Testis (tissue), 3 donors: Measurements from ENCODE around the gene AR. TPM values are rescaled to one million over a fixed set of nuclear protein-coding genes. Genes with fewer than 3 reads are reported as not detected.

Source experiments
- DNase-seq: peaks from one replicate; pipeline ENCODE4 v3.0.0-alpha.2; 2019
- H3K27ac ChIP-seq, 2 donors: fragments of 200-600 bp; sonication (generic); one replicate each; pipeline ENCODE4 v1.5.1; 2019
- H3K27me3 ChIP-seq: fragments of 200-600 bp; sonication (generic); one replicate; pipeline ENCODE4 v1.5.1; 2019
- H3K36me3 ChIP-seq: fragments of 200-600 bp; sonication (generic); one replicate; pipeline ENCODE4 v1.5.1; 2017; ENCODE audit warnings: low read depth; ENCODE audit errors: missing control alignments
- H3K4me1 ChIP-seq: fragments of 200-600 bp; sonication (generic); one replicate; pipeline ENCODE4 v1.5.1; 2019
- H3K4me3 ChIP-seq, 2 donors: fragments of 200-600 bp; sonication (generic); one replicate each; pipeline ENCODE4 v1.5.1; 2017 to 2019
- H3K9me3 ChIP-seq: fragments of 200-600 bp; sonication (generic); one replicate; pipeline ENCODE4 v1.5.1; 2017
- CTCF ChIP-seq, 3 experiments: fragments of 450-650 bp in 2 of 3; fragments of 200-600 bp in 1 of 3; sonication (generic) in 1 of 3; IDR thresholded peaks; one replicate each; pipeline ENCODE4 v1.5.1; 2016 to 2019; ENCODE audit warnings: antibody characterized with exemption in 3 of 3, mild to moderate bottlenecking in 2 of 3, moderate library complexity in 1 of 3
- POLR2A ChIP-seq: fragments of 450-650 bp; IDR thresholded peaks from one replicate; pipeline ENCODE4 v1.6.1; 2017; ENCODE audit warnings: antibody characterized with exemption, mild to moderate bottlenecking, moderate library complexity
- WGBS, 2 donors: methylation state at CpG; one replicate each; pipeline ENCODE4 v1.1.5; 2018; 5-methylcytosine and 5-hydroxymethylcytosine counted together
- intact Hi-C: fragments of 100-400 bp; cut with DNase I; formaldehyde crosslinking; loops from one replicate; pipeline ENCODE4 v1.15.1; 2023; ENCODE audit warnings: low total_unique reads
- polyA plus RNA-seq: library from polyadenylated mRNA; stranded (reverse); fragments of 350-450 nt; fragmentation: Illumina TruSeq; extraction: RNeasy Lipid Tissue Mini Kit (QIAGEN cat#74804); gene quantifications from one replicate; pipeline ENCODE4 v1.2.3, GENCODE V29; 2014; ENCODE audit warnings: low read depth, low replicate concordance; ENCODE audit not compliant: insufficient read depth
- total RNA-seq, 2 donors: library from RNA; depleted of rRNA; stranded (reverse); fragments of >200 nt; gene quantifications; one replicate each; pipeline ENCODE4 v1.2.3, GENCODE V29; 2016

AR gene
- total and polyA plus RNA-seq, 3 donors from 2014 or later: 12.0 to 52.3 (median 34.3) TPM

DNA sequence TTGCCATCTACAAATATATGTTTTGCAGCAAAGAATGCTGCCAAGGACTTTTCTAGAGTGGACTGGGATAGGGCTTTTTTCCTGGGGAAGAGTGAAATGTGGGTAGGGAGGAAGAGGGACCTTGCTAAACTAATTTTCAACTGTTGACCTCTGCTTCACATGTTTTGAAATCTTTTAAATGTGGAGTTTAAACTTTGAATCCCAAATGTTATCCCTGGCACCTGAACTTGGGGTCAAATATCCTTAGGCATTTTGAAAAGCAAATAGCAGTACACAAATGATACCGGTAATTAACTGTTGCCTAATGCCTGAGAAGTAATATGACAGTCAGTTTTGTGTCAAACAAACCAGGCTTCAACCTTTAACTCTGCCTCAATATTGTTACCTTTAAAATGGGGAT is 7.3 kb upstream of the AR start:
- intact Hi-C loops: no loop called here
- Histone ChIP-seq H3K36me3 (no peaks in the 10 kb centered on the region), H3K27ac (no peak overlapping the region), H3K9me3 (no peaks in the 10 kb centered on the region), H3K27me3 (no peaks in the 10 kb centered on the region), H3K4me3 (no peak overlapping the region), H3K4me1 (no peaks in the 10 kb centered on the region)
- TF ChIP-seq POLR2A (no peak), CTCF (IDR thresholded peaks at IDR 0.05) (no peak)
- no peak for DNase-seq
- 94 to 100% methylated on average over 1 of the region's 1 CpG for WGBS, 2 donors

DNA sequence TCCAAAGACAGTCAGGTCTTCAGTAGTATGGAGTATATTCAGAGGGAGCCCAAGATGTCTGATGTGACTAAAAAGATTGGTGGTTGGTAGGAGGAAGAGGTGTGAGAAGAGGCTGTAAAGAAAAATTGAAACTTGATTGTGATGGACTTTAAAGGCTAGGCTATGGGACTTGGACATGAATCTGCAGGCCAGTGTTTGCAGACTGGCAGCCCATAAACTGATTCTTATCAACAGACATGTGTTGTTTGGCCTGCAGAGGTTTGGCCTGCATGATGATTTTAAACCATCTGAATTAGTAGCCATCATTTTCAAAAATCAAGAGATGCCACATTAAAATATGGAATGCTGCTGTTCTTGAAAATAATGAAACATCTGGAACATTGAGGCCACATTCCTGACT is 5.4 kb upstream of the AR start:
- H3K27ac ChIP-seq: no peak overlapping the region
- no peaks in the 10 kb centered on the region for H3K9me3 ChIP-seq
- no peak overlapping the region for H3K4me3 ChIP-seq
- TF ChIP-seq CTCF (IDR thresholded peaks at IDR 0.05): no peak
- DNase-seq: no peak
- no peaks in the 10 kb centered on the region for H3K27me3 ChIP-seq
- no peaks in the 10 kb centered on the region for H3K36me3 ChIP-seq
- intact Hi-C loops: no loop called here
- H3K4me1 ChIP-seq: no peaks in the 10 kb centered on the region

GRCh38 chrX:67544281-67545035 is 637 bp downstream of the AR start:
- intact Hi-C loops: no loop called here
- 0 to 1% methylated on average over 3 to 27 of the region's 30 CpGs for WGBS, 2 donors
- Histone ChIP-seq H3K9me3 (no peaks in the 10 kb centered on the region), H3K27me3 (no peaks in the 10 kb centered on the region), H3K27ac (peak overlapping the region; percentile 41 to 78), H3K4me1 (no peaks in the 10 kb centered on the region), H3K4me3 (peak overlapping the region; percentile 49 to 60), H3K36me3 (no peaks in the 10 kb centered on the region)
- TF ChIP-seq CTCF (IDR thresholded peaks at IDR 0.05): no peak
- TF ChIP-seq POLR2A: no peak
- DNase-seq: peak; percentile 61

GRCh38 chrX:67545036-67545821 is 1.4 kb downstream of the AR start:
- H3K27me3 ChIP-seq: no peaks in the 10 kb centered on the region
- DNase-seq: peak; percentile 21

More at GRCh38 chrX:67545036-67545821, 1.4 kb downstream of the AR start:
- intact Hi-C loops: no loop called here
- Histone ChIP-seq H3K27ac (peak overlapping the region; percentile 72 to 82), H3K36me3 (no peaks in the 10 kb centered on the region), H3K4me3 (peak overlapping the region; percentile 49 to 60), H3K9me3 (no peaks in the 10 kb centered on the region), H3K4me1 (no peaks in the 10 kb centered on the region)
- WGBS, 2 donors: 1% methylated on average over 22 of the region's 35 CpGs; no CpG with 5 or more reads in 1 of the 2 donors
- TF ChIP-seq POLR2A (no peak), CTCF (IDR thresholded peaks at IDR 0.05) (no peak)
